HG03103 (cell line): ENCODE measurements around the gene MYCBP.
"Not testable (repeated sequence)": the region's sequence is repeated elsewhere in the genome, so short reads cannot be mapped to it uniquely, and the experiment has no call there.

ENCODE experiments used
- ATAC-seq: cut with Tn5 transposase; IDR thresholded peaks from one replicate; pipeline ENCODE4 v1.9.1; 2021; ENCODE audit warnings: low read depth; ENCODE audit not compliant: unreplicated experiment

The MYCBP gene, protein sequence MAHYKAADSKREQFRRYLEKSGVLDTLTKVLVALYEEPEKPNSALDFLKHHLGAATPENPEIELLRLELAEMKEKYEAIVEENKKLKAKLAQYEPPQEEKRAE

GRCh38 chr1:38873027-38873969, at the start of gene MYCBP:
MYCBP (minus strand) TSS chr1:38873348; CDS start chr1:38873305, 43 bp downstream.
- ATAC-seq, result peak; percentile 94

GRCh38 chr1:38919130-38919529, 46.0 kb upstream of the MYCBP start:
- no peak for ATAC-seq

DNA sequence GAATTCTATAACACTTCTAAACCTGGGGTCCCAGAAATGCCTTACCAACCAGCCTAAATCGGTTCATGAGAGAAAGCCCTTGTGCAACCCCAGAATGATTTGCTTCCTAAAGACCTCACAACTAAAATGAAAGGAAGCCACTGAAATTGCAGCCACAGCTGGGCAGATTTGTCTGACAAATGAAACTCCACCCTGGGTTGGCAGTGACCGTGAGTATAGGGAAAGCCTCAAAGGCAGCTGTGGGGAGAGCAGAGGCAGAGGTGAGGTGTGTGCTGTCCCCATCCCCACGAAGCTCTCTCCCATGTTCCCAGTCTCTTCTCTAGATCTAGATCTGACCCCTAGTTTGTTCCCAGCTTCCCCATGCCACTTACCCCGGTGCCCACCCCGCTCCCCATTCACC, 45.4 kb upstream of the MYCBP start:
- no peak for ATAC-seq

DNA sequence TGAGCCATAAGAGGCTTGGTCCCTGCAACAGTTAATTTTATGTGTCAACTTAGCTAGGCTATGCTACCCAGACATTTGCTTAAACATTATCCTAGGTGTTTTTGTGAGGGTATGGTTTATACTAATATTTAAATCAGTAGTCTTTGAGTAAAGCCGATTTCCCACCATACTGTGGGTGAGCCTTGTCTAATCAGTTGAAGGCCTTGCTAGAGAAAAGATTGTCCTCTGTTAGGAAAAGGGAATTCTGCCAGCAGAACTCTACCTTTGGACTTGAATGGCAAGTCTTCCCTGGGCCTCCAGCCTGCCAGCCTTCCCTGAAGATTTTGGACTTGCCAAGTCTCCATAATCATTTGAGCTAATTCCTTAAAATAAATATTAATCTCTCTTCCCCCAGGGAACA, 44.6 kb upstream of the MYCBP start:
- ATAC-seq, result no peak

GRCh38 chr1:38917337-38917736, 44.2 kb upstream of the MYCBP start:
- ATAC-seq, result no peak

DNA sequence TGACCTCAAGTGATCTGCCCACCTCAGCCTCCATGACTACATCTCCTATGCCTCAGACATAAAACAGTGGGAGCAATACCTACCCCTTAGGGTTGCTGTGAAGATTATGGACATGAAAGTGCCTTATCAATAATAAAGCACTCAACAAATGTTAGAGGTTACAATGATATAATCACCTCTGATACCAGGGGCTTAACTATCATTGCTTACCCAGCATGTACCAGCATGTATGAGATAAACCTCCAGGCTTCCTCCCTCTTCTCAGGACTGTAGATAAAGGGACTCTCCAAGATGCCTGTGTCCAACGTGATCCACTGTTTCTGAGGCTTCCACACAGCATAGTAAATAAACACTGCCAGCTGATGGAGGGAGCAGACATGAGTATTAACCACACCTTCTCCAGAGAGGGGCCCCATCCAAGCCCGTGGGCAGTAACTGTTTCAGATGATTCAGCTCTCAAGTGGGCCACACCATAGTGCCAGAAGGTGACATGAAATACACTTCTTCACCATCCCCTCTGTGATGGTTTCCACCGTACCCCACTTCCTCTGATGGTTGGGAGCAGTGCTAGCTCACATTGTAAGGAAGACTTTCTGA, 42.3 kb upstream of the MYCBP start:
- no peak for ATAC-seq

- not testable (repeated sequence) for ATAC-seq
Observed at GRCh38 chr1:38914908-38915307, 41.8 kb upstream of the MYCBP start.

DNA sequence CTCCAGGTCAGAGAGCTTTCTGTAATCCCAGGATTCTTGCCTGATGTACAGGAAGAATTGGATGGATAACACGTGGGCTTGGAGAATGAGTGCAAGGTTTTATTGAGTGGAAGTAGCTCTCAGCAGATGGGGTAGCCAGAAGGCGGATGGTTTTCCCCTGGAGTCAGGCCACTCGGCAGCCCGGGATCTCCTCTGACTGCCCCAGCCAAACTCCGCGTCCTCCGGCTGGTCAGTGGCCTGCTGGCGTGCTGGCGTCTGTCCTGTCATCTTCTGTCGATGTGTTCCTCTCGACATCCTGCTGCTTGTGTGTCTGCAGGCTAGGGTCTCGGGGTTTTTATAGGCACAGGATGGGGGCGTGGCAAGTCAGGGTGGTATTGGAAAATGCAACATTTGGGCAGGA, 35.7 kb upstream of the MYCBP start:
- ATAC-seq, result no peak

- ATAC-seq, result no peak
Observed at GRCh38 chr1:38905985-38906384, 32.8 kb upstream of the MYCBP start.

DNA sequence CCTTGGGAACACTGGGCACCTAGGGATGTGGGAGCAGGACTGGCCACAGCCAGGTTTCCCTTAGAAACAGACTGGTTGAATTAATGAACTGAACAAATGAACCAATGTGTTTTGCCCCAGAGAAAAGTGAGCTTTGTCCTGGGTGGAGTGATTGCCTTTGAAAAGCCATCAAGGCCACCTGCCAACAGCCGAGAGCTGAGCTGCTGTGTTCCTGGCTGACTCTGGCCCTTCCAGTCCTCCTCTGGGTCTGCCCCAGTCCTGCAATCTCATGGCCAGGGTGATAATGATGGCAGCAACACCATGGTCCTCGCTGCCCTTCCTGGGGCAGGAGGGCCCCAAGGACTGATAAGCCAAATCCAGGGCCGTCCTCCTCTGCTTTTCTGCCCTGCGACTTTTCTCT, 26.4 kb upstream of the MYCBP start:
- no peak for ATAC-seq

- ATAC-seq, result no peak
Observed at GRCh38 chr1:38898653-38899230, 25.6 kb upstream of the MYCBP start.

GRCh38 chr1:38896169-38896568, 23.0 kb upstream of the MYCBP start:
- ATAC-seq, result no peak

GRCh38 chr1:38892976-38893375, 19.8 kb upstream of the MYCBP start:
- no peak for ATAC-seq

GRCh38 chr1:38891753-38892152, 18.6 kb upstream of the MYCBP start:
- ATAC-seq, result no peak

- no peak for ATAC-seq
Observed at GRCh38 chr1:38889589-38889988, 16.4 kb upstream of the MYCBP start.

DNA sequence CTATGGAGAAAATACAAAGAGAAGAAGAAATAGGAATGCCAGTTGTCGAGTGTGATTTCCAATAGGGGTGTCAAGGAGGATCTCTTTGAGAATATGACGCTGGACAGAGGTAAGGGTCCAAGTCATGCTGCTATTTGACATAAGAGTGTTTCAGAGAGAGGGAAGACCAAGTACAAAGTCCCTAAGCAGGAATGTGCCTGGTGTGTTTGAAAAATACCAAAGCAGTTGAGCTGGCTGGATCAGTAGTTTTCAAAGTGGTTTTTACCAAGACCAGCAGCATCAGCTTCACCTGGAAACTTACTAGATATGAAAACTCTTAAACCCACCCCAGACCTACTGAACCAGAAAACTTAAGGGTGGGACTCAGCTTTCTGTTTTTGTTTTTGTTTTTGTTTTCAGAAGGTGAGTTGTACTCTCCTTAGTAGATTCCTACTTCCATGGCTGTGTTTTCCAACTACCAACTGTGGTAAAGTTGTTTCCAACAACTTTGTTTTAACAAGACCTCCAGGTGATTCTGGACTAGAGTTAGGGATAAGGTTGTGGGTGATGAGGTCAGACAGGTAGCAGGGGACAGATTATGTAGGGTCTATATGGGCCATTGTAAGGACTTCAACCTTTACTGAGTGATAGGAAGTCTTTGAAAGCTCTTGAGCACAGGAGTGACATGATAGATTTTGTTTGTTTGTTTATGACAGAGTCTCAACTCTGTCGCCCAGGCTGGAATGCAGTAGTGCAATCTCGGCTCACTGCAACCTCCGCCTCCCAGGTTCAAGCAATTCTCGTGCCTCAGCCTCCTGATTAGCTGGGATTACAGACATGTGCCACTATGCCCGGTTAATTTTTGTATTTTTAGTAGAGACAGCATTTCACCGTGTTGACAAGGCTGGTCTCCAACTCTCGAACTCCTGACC, 15.5 kb upstream of the MYCBP start:
- ATAC-seq, result no peak

DNA sequence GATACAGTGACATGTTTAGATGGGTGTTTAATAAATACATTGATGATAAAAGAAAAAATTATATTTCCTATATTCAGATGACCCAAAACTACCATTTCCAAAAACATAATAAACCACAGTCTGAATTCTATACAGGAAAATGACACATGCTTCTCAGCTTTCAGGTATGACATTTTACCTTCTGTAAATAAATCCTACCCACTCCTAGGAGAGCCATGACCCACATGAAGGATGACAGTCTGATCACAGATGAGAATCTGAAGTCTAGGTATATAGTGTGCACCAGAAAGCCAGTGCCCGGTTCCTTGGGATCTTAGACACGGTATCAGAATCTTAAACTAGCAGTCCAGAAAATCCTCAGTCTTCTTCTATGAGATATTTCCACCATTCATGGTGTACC, 11.9 kb upstream of the MYCBP start:
- no peak for ATAC-seq

DNA sequence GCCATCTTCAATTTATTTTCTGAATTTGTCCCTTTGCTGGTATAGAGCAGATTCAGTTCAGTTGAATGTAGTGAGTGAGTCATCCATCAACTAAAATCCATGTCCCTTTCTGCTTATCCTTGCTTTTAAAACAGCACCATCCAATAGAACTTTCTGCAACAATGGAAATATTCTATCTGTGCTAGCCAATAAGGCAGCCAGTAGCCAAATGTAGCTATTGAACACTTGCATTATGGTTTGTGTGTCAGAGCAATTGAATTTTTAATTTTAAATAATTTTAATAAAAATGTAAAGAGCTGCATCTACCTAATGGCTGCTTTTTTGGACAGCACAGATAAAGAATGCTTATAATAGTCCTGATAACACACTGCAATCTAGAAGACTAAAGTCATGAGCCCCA, 8.3 kb upstream of the MYCBP start, which contains the start of gene GJA9:
GJA9 (minus strand) TSS at position 101 of the 400 bp plus-strand sequence. CDS start 5,489 bp downstream, outside the sequence.
- no peak for ATAC-seq

DNA sequence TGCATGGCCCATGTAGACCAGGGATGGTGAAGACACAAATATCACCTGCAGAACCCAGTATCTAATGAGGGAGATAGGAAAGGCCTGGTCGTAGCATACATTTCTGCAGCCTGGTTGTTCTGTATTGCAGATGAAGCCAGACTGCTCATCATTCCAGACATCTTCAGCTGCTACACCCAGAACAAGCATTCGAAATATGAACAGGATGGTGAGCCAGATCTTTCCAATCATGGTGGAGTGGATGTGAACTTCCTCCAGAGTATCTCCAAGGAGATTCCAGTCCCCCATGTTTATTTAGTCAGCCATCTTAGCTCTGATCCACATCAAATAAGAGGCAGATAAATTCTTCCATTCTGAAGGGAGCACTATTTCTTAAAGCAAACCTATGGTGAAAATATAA, 2.7 kb upstream of the MYCBP start:
- no peak for ATAC-seq

GRCh38 chr1:38872401-38873026, 634 bp downstream of the MYCBP start:
- peak; percentile 13 for ATAC-seq
